ENCODE results near the gene MTCL1.

Gene MTCL1

DNA sequence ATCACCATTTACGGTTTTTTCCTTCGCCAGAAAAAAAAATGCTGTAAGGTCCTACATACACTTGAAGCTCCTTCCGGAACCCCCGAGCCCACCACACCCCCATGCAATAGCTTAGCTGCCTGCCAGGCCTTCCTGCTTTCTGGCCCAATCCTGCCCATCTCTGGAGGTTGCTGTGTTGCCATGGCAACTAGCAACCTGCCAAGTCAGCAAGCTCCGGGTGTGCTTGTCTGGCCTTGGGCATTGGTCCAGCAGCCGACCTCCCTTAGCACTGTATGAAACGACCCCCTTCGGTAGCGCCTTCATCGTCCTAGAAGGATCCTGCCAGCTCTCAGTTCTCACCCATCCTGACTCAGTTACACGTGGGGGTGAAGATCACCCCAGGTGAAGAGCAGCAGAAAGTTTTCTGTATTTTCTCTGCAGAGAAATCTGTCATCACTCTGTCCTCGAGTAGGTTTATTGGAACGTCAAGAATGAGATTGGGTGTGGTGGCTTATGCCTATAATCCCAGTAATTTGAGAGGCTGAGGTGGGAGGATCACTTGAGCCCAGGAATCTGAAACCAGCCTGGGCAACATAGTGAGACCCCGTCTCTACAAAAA, 47.4 kb upstream of the MTCL1 start:
- H3K4me2 ChIP-seq (ENCODE audit: low read length), result no peak overlapping the region
- no peak overlapping the region for H3K4me3 ChIP-seq (ENCODE audit: low read depth, low read length, poor library complexity, severe bottlenecking)
- H2AFZ ChIP-seq (ENCODE audit: low read length), result no peak overlapping the region
- no peaks in the 10 kb centered on the region for H3K9me3 ChIP-seq (ENCODE audit: low read length)
- no peaks in the 10 kb centered on the region for H3K79me2 ChIP-seq (ENCODE audit: insufficient read depth, low read length)
- no peak overlapping the region for H3K27ac ChIP-seq (ENCODE audit: low read depth, low read length, poor library complexity, severe bottlenecking)
- no peaks in the 10 kb centered on the region for H3K9me2 ChIP-seq (ENCODE audit: low read depth, low read length)
- peaks cover 22% of the 10 kb centered on the region for H3K4me1 ChIP-seq (ENCODE audit: insufficient read depth, low read length, severe bottlenecking)
- H4K20me1 ChIP-seq (ENCODE audit: insufficient read depth, low read length), result no peaks in the 10 kb centered on the region
- no peaks in the 10 kb centered on the region for H3F3A ChIP-seq (ENCODE audit: insufficient read depth, low read length)
- H3K36me3 ChIP-seq (ENCODE audit: insufficient read depth, low read length), result no peaks in the 10 kb centered on the region
- TF ChIP-seq EZH2 (IDR thresholded peaks at IDR 0.05; ENCODE audit: borderline replicate concordance, low read length), result no peak
- H3K9ac ChIP-seq (ENCODE audit: low read length), result no peak overlapping the region
- H3K27me3 ChIP-seq (ENCODE audit: insufficient read depth, low read length), result no peaks in the 10 kb centered on the region

DNA sequence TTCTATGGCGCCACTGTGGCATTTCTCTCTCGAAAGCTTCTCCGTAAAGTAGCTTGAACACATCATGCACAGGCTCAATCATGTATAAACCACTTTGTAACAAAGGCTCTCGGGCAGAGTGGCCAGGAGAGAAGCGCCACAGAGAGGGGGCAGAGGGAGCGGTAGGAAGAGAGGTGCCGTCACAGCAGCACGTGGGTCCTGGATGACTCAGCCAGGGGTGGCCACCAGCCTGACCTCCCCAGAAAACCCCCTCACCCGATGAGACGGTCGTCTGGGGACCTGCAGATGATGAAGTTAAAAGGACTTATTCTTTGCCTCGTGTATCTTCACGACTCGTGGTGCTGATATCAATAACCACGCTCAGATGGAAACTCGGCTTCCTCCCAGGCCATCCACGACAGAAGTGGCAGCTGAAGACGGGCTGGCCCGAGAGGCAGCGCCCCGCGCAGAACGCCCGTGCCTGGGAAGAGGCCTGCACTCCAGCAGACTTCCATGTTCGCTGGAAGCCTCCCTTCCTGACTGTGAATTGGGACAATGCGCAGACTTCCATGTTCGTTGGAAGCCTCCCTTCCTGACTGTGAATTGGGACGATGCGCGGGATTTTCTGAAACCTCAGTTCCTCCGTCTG, 46.4 kb upstream of the MTCL1 start:
- no peak overlapping the region for H2AFZ ChIP-seq (ENCODE audit: low read length)

DNA sequence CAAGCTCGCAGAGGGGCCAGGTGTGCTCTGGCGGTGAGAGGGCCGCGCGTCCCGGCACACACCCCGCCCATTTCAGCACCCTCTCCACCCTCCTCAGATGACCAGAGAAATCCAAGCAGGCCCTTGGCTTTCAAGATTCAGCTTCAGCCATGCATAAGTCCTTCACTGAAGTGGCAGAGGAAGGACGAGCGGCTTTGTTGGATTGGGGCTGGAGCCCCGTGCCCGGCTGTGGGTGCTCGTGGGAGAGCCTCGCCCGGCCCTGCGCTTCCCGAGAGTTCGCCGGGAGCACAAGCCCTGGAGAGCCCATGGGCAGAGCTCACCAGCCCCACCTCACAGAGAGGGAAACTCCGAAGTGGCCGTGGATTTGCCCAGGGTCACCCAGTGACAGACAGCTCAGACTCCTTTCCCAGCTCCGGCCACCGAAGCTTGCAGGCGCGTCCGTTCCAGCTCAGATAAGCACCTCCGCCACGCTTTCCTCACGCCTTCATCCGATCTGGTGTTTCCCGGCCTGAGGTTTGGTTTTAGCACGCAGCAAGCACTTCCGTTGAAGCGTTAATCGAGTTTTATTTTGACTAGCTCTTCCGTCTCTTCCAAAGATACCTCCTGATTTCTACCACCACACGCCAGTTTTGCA, 45.6 kb upstream of the MTCL1 start:
- no peak overlapping the region for H2AFZ ChIP-seq (ENCODE audit: low read length)
- no peaks in the 10 kb centered on the region for H4K20me1 ChIP-seq (ENCODE audit: insufficient read depth, low read length)
- no peaks in the 10 kb centered on the region for H3K79me2 ChIP-seq (ENCODE audit: insufficient read depth, low read length)

More for the DNA sequence above, 46.4 kb upstream of the MTCL1 start:
- Histone ChIP-seq H3K36me3 (ENCODE audit: insufficient read depth, low read length) (no peaks in the 10 kb centered on the region), H3K27me3 (ENCODE audit: insufficient read depth, low read length) (no peaks in the 10 kb centered on the region), H3K79me2 (ENCODE audit: insufficient read depth, low read length) (no peaks in the 10 kb centered on the region), H4K20me1 (ENCODE audit: insufficient read depth, low read length) (no peaks in the 10 kb centered on the region), H3K4me1 (ENCODE audit: insufficient read depth, low read length, severe bottlenecking) (peaks cover 24% of the 10 kb centered on the region), H3K27ac (ENCODE audit: low read depth, low read length, poor library complexity, severe bottlenecking) (no peak overlapping the region), H3F3A (ENCODE audit: insufficient read depth, low read length) (no peaks in the 10 kb centered on the region), H3K4me3 (ENCODE audit: low read depth, low read length, poor library complexity, severe bottlenecking) (no peak overlapping the region), H3K9ac (ENCODE audit: low read length) (no peak overlapping the region), H3K4me2 (ENCODE audit: low read length) (no peak overlapping the region), H3K9me2 (ENCODE audit: low read depth, low read length) (no peaks in the 10 kb centered on the region), H3K9me3 (ENCODE audit: low read length) (no peaks in the 10 kb centered on the region)
- TF ChIP-seq EZH2 (IDR thresholded peaks at IDR 0.05; ENCODE audit: borderline replicate concordance, low read length), result no peak
- TF ChIP-seq, protein P1, sequence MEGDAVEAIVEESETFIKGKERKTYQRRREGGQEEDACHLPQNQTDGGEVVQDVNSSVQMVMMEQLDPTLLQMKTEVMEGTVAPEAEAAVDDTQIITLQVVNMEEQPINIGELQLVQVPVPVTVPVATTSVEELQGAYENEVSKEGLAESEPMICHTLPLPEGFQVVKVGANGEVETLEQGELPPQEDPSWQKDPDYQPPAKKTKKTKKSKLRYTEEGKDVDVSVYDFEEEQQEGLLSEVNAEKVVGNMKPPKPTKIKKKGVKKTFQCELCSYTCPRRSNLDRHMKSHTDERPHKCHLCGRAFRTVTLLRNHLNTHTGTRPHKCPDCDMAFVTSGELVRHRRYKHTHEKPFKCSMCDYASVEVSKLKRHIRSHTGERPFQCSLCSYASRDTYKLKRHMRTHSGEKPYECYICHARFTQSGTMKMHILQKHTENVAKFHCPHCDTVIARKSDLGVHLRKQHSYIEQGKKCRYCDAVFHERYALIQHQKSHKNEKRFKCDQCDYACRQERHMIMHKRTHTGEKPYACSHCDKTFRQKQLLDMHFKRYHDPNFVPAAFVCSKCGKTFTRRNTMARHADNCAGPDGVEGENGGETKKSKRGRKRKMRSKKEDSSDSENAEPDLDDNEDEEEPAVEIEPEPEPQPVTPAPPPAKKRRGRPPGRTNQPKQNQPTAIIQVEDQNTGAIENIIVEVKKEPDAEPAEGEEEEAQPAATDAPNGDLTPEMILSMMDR (IDR thresholded peaks at IDR 0.05; ENCODE audit: low read length), result no peak

More for the DNA sequence above, 45.6 kb upstream of the MTCL1 start:
- H3K27me3 ChIP-seq (ENCODE audit: insufficient read depth, low read length), result no peaks in the 10 kb centered on the region
- H3K9ac ChIP-seq (ENCODE audit: low read length), result no peak overlapping the region
- no peak overlapping the region for H3K4me3 ChIP-seq (ENCODE audit: low read depth, low read length, poor library complexity, severe bottlenecking)
- no peaks in the 10 kb centered on the region for H3K9me3 ChIP-seq (ENCODE audit: low read length)
- peaks cover 24% of the 10 kb centered on the region for H3K4me1 ChIP-seq (ENCODE audit: insufficient read depth, low read length, severe bottlenecking)
- H3F3A ChIP-seq (ENCODE audit: insufficient read depth, low read length), result no peaks in the 10 kb centered on the region
- no peaks in the 10 kb centered on the region; the same call in 1 of the 2 replicates for H3K36me3 ChIP-seq (ENCODE audit: insufficient read depth, low read length)
- TF ChIP-seq, protein P1 (IDR thresholded peaks at IDR 0.05; ENCODE audit: low read length), result no peak
- TF ChIP-seq EZH2 (IDR thresholded peaks at IDR 0.05; ENCODE audit: borderline replicate concordance, low read length), result no peak
- H3K9me2 ChIP-seq (ENCODE audit: low read depth, low read length), result no peaks in the 10 kb centered on the region
- H3K27ac ChIP-seq (ENCODE audit: low read depth, low read length, poor library complexity, severe bottlenecking), result no peak overlapping the region
- no peak overlapping the region for H3K4me2 ChIP-seq (ENCODE audit: low read length)
